Dedifferentiated amniotic fluid mesenchymal stem cell (primary cell): ENCODE results near the gene ZDHHC8.

Source experiments
- DNase-seq: peaks from one replicate; pipeline ENCODE4 v3.0.0-alpha.2; 2016; ENCODE audit errors: extremely low spot score

Gene ZDHHC8

DNA sequence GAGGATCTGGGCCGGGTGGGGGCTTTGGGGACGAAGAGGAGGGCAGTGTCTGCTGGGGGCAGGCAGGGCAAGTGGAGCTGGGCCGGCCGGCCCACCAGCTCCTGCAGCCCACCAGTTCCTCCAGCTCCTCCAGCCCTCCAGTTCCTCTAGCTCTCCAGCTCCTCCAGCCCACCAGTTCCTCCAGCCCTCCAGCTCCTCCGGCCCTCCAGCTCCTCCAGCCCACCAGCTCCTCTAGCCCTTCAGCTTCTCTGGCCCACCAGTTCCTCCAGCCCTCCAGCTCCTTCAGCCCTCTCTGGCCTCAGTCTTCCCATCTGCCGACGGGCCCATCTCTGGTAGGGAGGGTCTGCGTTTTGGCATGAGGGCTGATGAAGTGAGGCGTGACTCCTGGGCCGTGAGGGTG, 28.4 kb downstream of the ZDHHC8 start:
- no peak for DNase-seq

DNA sequence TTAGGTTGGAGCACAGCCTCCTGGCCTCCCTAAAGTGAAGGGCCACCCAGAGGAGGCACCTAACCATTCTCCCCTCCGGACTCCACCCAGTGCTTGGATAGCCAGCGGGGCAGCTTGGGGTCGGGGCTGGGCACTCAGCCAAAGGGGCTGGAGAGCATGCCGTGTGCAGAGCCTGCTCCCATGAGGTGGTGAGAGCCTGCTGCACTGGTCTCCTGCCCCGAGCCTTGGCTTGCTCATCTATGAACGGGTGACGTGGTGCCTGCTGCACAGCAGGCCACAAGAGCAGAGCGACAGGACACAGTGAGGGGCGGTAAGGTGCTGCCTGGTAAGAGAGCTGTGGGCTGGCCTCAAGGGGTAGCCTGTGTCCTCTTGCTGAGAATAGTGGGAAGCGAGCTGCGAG, 33.3 kb downstream of the ZDHHC8 start:
- DNase-seq, result no peak

DNA sequence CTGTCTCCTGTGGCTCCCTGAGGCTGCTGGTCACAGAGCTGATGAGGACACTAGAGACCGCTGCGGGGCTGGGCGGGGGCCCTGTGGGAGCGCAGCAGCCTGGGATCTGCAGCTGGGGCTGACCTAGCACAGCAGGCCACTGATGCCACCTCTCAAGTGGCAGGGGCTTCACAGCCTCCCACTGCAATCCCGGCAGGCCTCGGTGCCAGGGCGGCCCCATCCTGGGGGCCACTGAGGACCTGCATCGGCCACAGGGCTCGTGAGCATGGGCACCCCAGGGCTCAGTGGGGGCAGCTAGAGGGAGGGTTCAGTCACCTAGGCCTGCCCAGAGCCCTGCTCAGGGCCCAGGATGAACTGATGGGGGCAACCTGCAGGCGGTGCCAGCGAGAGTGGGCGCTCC, 33.8 kb downstream of the ZDHHC8 start:
- DNase-seq, result no peak

GRCh38 chr22:20165913-20166312, 34.3 kb downstream of the ZDHHC8 start:
- DNase-seq, result no peak

DNA sequence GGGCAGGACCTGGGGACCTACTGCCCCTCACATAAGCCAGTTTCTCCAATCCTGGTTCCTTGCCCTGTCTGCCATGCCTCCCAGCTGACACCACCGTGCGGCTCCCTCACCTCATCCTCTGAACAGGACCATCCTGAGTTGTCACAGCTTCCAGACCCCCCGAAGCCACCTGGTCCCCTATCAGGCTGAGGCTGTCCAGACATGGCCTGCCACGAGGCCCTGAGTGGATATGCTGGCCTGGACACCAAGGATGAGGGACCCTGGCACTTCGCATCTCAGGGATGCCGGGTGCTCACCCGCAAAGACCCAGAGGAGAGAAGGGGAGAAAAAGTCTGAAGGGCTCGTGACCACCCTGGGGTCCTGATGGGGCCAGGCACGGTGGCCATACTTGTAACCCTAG, 35.1 kb downstream of the ZDHHC8 start:
- DNase-seq, result no peak

GRCh38 chr22:20167643-20168322, 36.2 kb downstream of the ZDHHC8 start:
- no peak for DNase-seq

GRCh38 chr22:20169253-20169822, 37.7 kb downstream of the ZDHHC8 start:
- DNase-seq, result no peak

- no peak for DNase-seq
These were observed 38.6 kb downstream of the ZDHHC8 start for GRCh38 chr22:20170170-20170569.

- no peak for DNase-seq
These were observed 39.9 kb downstream of the ZDHHC8 start for GRCh38 chr22:20171288-20172140.

- no peak for DNase-seq
These were observed 40.6 kb downstream of the ZDHHC8 start for GRCh38 chr22:20172141-20172613.

DNA sequence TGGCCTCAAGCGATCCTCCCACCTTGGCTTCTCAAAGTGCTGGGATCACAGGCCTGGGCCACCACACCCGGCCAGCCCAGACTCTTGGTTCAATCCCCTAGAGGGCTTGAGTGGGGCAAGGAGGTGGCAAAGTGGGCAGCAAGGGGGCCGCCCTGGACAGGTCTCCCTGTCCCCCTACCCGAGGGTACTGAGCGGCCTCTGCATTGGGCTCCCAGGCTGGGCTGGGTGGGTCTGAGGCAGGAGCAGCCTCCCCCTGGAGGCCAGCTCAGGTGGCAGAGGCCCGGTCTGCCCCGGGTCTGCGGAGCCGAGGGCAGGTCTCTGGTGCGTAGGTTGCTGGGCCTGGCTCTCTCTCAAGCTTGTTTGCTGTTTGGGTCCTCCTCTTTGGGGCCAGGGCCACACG, 41.6 kb downstream of the ZDHHC8 start:
- no peak for DNase-seq

DNA sequence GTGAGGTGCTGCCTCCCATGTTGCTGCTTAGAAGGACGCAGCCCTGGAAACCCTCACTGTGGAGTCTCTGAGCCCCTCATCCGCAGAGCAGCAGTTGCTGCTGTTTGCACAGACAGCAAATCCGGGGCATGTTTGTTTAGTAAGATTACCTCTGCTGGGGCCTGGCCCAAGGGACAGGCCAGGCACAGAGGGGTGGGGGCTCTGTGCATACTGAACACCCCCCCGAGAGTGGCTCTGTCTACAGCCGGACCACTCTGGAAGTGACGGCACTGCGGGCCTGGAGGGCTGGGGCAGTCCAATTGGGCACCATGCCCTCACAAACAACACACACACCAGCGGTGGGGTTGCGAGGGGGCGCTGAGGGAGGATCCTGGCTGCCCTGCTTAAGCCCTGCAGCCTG, 42.2 kb downstream of the ZDHHC8 start:
- DNase-seq, result no peak

GRCh38 chr22:20174785-20175596, 43.4 kb downstream of the ZDHHC8 start:
- DNase-seq, result no peak

- no peak for DNase-seq
These were observed 43.9 kb downstream of the ZDHHC8 start for GRCh38 chr22:20175597-20175900.

DNA sequence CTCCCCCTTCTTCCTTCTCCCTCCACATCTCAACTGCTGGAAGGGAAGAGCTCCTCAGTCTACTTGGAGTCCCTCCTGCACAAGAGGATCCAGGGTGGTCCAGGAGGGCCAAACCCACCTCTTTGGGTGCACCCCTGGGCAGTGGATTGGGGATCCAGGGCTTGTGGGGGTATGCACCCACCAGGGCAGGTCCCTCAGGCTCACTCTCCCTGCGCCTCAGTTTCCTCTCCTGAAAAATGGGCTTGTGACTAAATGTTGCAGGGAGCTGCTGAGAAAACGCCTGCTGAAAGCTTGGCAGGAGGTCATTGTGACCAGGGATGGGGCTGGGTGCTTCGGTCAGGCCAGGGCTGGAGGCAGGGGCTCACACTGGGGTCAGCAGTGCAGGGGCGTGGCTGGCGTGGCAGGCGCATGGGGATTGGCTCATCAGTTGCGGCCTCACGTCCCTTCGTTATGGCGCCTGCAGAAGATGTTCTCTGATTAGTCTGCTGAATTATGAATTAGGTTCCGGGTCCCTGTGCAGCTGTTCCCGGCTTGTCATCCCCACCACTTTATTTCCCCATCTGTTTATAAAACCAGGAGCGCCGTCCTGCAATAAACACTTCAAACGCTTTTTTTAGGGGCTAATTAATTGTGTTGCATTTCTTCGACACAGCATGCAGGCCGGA, 44.9 kb downstream of the ZDHHC8 start:
- DNase-seq, result no peak

DNA sequence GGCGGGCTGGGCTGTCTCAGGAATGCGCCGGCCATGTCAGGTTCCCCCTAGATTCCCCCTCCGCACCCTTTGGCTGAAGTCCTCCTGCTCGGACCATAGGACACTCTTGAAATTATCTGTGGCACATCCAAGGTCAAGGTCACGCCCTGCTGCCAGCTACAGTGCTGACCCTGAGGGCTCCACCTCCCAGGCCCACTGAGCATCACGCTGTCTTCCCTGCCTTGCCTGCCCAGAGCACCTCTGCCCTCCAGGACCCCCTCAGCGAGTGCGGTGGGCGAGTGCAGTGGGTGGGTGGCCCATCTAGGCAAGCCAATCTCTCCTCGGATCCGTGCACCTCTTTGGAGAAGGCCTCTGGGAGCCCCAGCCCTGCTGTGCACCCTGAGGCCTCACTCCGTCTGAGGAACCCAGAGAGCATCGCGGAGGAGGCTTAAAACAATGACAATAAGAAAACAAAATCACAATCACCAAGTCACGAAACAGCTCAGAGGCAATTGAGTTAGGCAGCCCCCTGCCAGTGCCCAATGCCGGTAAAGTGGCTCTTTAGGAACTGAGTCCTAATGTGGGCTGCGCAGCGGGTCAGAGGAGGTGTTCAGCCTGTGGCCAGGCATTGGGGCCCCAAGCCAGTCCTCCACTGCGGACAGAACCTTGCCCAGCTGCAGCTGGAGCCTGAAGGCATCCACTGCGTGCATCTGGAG, 45.8 kb downstream of the ZDHHC8 start:
- no peak for DNase-seq

DNA sequence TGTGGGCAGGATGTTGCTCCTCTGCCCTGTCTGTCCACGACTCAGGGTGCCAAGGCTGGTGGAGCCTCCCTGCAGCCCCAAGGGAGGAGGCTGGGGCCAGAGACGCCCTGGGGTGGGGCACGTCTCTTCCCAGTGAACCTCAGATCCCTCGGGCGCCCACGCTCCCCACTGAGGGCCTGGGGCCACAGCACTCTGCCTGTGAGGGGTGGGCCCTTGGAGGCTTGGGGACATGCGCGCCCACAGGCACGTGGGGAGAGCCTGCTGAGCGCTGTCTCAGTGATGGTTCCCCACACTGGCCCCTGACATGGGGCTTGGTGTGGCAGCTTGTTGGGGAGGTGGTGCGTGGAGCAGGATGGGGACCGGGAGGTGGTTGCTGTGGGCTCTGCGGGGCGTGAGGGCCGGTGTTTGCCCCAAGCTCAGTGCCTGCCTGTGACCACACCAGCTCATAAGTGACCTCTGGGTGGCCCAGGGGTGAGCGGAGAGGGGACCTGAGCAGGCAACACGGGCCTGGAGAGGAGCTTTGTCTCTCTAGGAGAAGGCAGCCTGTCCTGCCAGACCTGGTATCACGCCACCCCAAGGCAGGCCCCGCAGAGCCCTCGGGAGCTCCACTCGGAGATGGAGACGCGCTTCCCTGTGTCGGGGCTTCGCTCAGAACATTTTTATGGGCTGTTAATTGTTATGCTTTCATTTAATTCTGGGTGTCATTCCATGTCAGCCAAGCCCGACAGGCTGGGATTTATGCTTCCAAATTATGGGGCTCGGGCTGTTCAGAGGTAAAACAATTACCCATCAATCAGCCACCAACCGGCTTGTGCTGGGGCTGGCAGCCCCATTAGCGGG, 46.7 kb downstream of the ZDHHC8 start:
- DNase-seq, result no peak

GRCh38 chr22:20178915-20179227, 47.3 kb downstream of the ZDHHC8 start:
- DNase-seq, result no peak

GRCh38 chr22:20179455-20180244, 48.0 kb downstream of the ZDHHC8 start:
- DNase-seq, result no peak

- no peak for DNase-seq
These were observed 48.6 kb downstream of the ZDHHC8 start for GRCh38 chr22:20180245-20180630.
